Measurements from ENCODE around the gene LMO7. TPM values are rescaled to one million over a fixed set of nuclear protein-coding genes. Genes with fewer than 3 reads are reported as not detected.
A peak's percentile ranks its signal among the peaks of the same experiment; 100 is the strongest.

The LMO7 gene
- total RNA-seq, 4 donors from 2014 or later, result 87.0 to 293 (median 187) TPM

- DNase-seq, result no peak
- H3K27me3 ChIP-seq, result no peaks in the 10 kb centered on the region
- peak overlapping the region; percentile 29 to 93 (median 88) for H3K27ac ChIP-seq
- H3K4me1 ChIP-seq, result peaks cover 0 to 26% (median 11%) of the 10 kb centered on the region in 3 donors
- H3K9me3 ChIP-seq, result no peaks in the 10 kb centered on the region
- no peaks in the 10 kb centered on the region for H3K36me3 ChIP-seq
- intact Hi-C loops (cut with DNase I), result no loop called here
- no peak overlapping the region for H3K4me3 ChIP-seq
- TF ChIP-seq CTCF (IDR thresholded peaks at IDR 0.05) (no peak), POLR2A (IDR thresholded peaks at IDR 0.05) (no peak)
Measured at GRCh38 chr13:75705908-75706307, 69.8 kb downstream of the LMO7 start.

GRCh38 chr13:75713852-75714251 lies 77.7 kb downstream of the LMO7 start:
- Histone ChIP-seq H3K36me3 (no peaks in the 10 kb centered on the region), H3K9me3 (no peaks in the 10 kb centered on the region), H3K27ac (no peak overlapping the region), H3K4me1 (peaks cover 0 to 17% (median 4%) of the 10 kb centered on the region in 3 donors), H3K27me3 (no peaks in the 10 kb centered on the region), H3K4me3 (no peak overlapping the region)
- DNase-seq, result no peak
- intact Hi-C loops (cut with DNase I), result no loop called here
- 89 to 94% methylated on average over 2 of the region's 2 CpGs for WGBS, 2 donors
- TF ChIP-seq CTCF (IDR thresholded peaks at IDR 0.05) (no peak), POLR2A (IDR thresholded peaks at IDR 0.05) (no peak)

GRCh38 chr13:75715601-75716523 lies 79.7 kb downstream of the LMO7 start:
- DNase-seq, result no peak
- peak overlapping the region; percentile 57 to 81 (median 70) for H3K27ac ChIP-seq
- 28 to 49% methylated on average over 6 of the region's 6 CpGs for WGBS, 2 donors

GRCh38 chr13:75717525-75717924 lies 81.4 kb downstream of the LMO7 start:
- H3K4me3 ChIP-seq, result no peak overlapping the region
- no peaks in the 10 kb centered on the region for H3K27me3 ChIP-seq
- 87 to 89% methylated on average over 2 of the region's 2 CpGs for WGBS, 2 donors
- no peaks in the 10 kb centered on the region for H3K36me3 ChIP-seq
- H3K9me3 ChIP-seq, result no peaks in the 10 kb centered on the region
- TF ChIP-seq CTCF (IDR thresholded peaks at IDR 0.05) (no peak), POLR2A (IDR thresholded peaks at IDR 0.05) (no peak)
- DNase-seq, result no peak
- peaks cover 0 to 17% (median 4%) of the 10 kb centered on the region in 3 donors for H3K4me1 ChIP-seq
- intact Hi-C loops (cut with DNase I), result no loop called here
- peak overlapping the region in 1 of 4 donors; percentile 81 for H3K27ac ChIP-seq

More at GRCh38 chr13:75715601-75716523, 79.7 kb downstream of the LMO7 start:
- Histone ChIP-seq H3K36me3 (no peaks in the 10 kb centered on the region), H3K4me3 (no peak overlapping the region), H3K27me3 (no peaks in the 10 kb centered on the region), H3K4me1 (peaks cover 0 to 17% (median 4%) of the 10 kb centered on the region in 3 donors), H3K9me3 (no peaks in the 10 kb centered on the region)
- intact Hi-C loops (cut with DNase I), result no loop called here
- TF ChIP-seq CTCF (IDR thresholded peaks at IDR 0.05) (no peak), POLR2A (IDR thresholded peaks at IDR 0.05) (no peak)

GRCh38 chr13:75721307-75721706 lies 85.2 kb downstream of the LMO7 start:
- TF ChIP-seq POLR2A (IDR thresholded peaks at IDR 0.05) (no peak), CTCF (IDR thresholded peaks at IDR 0.05) (no peak)
- 88 to 92% methylated on average over 2 of the region's 2 CpGs for WGBS, 2 donors
- Histone ChIP-seq H3K27ac (no peak overlapping the region), H3K9me3 (no peaks in the 10 kb centered on the region), H3K4me3 (no peak overlapping the region), H3K27me3 (no peaks in the 10 kb centered on the region), H3K4me1 (peaks cover 0 to 32% (median 0%) of the 10 kb centered on the region in 3 donors), H3K36me3 (no peaks in the 10 kb centered on the region)
- intact Hi-C loops (cut with DNase I), result no loop called here
- no peak for DNase-seq
